ENCODE measurements around the gene PGAP6. TPM values are rescaled to one million over a fixed set of nuclear protein-coding genes. Genes with fewer than 3 reads are reported as not detected.

PGAP6 gene
- total RNA-seq, 4 donors from 2014 or later, result 32.8 to 53.5 (median 46.3) TPM

DNA sequence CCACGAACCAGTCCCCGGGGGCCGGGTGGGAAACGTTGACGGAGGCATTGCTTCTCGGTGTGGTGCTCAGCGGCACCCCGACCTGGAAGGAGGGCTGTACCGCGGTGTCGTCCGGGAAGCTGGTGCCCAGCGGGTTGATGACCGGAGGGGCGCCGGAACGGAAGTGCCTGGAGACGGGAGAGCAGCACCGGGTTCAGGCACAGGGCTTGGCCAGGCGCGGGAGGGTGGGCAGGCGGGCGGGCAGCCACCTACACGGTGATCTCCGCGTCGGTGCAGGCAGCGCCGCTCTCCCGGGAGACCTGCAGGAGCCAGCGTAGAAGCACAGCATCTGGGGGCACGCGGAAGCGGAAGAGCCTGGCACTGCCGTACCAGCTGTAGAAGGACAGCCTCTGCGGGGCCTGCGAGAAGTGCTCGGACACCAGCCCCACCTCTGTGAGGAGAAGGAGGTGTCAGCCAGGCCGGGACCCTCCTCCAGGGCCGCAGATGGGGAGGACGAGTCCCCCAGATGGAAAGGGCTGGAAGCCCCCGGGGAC, 4.3 kb downstream of the PGAP6 start:
- 87% methylated on average over 31 of the region's 42 CpGs for WGBS
- Histone ChIP-seq H3K4me3 (no peak overlapping the region), H3K36me3 (peaks cover 28 to 54% (median 49%) of the 10 kb centered on the region in 4 donors), H3K4me1 (peaks cover 12 to 34% (median 24%) of the 10 kb centered on the region in 4 donors), H3K27me3 (no peaks in the 10 kb centered on the region), H3K9me3 (no peaks in the 10 kb centered on the region), H3K27ac (replicated peaks in 1 of 4) (no peak overlapping the region)
- intact Hi-C loops (cut with DNase I), result no loop called here
- no peak for TF ChIP-seq POLR2A (IDR thresholded peaks at IDR 0.05; ENCODE audit: low read depth)
- TF ChIP-seq EP300 (IDR thresholded peaks at IDR 0.05), result no peak
- no peak for TF ChIP-seq POLR2AphosphoS5 (IDR thresholded peaks at IDR 0.05)
- TF ChIP-seq, protein P1, sequence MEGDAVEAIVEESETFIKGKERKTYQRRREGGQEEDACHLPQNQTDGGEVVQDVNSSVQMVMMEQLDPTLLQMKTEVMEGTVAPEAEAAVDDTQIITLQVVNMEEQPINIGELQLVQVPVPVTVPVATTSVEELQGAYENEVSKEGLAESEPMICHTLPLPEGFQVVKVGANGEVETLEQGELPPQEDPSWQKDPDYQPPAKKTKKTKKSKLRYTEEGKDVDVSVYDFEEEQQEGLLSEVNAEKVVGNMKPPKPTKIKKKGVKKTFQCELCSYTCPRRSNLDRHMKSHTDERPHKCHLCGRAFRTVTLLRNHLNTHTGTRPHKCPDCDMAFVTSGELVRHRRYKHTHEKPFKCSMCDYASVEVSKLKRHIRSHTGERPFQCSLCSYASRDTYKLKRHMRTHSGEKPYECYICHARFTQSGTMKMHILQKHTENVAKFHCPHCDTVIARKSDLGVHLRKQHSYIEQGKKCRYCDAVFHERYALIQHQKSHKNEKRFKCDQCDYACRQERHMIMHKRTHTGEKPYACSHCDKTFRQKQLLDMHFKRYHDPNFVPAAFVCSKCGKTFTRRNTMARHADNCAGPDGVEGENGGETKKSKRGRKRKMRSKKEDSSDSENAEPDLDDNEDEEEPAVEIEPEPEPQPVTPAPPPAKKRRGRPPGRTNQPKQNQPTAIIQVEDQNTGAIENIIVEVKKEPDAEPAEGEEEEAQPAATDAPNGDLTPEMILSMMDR (IDR thresholded peaks at IDR 0.05), result no peak
- DNase-seq (ENCODE audit: extremely low spot score), result no peak

DNA sequence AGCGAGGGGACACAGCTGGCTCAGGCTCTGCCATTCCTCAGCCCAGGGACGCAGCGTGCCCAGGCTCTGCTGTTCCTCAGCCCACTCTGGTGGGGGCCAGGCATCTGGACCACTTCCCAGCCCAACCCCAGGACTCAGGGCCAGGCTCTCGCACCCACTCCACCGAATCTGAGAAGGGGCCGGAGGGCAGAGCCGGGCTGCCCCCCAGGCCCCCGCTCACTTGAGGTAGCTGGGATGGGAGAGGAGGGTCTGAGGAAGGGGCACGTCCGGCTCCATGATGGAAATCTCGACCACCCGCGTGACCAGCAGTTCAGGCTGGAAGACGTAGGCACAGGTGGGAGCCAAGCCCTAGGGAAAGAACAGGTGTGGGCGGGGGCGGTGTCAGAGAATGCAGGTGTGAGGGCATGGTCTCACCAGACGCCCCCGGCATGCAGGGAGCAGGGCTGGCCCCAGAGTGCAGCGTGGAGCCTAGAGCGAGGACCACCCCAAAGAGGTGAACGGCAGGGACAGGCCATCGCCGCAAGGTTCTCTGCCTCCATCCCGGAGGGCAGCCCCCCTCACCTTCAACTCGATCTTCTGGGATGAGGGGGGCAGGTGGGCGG, 4.9 kb downstream of the PGAP6 start:
- TF ChIP-seq, protein P1 (IDR thresholded peaks at IDR 0.05), result no peak
- TF ChIP-seq EP300 (IDR thresholded peaks at IDR 0.05), result no peak
- no peak for TF ChIP-seq POLR2AphosphoS5 (IDR thresholded peaks at IDR 0.05)
- TF ChIP-seq POLR2A (IDR thresholded peaks at IDR 0.05; ENCODE audit: low read depth), result no peak
- Histone ChIP-seq H3K4me1 (peaks cover 11 to 30% (median 21%) of the 10 kb centered on the region in 4 donors), H3K36me3 (peaks cover 30 to 59% (median 54%) of the 10 kb centered on the region in 4 donors), H3K9me3 (no peaks in the 10 kb centered on the region), H3K27ac (replicated peaks in 1 of 4) (no peak overlapping the region), H3K27me3 (no peaks in the 10 kb centered on the region), H3K4me3 (no peak overlapping the region)
- intact Hi-C loops (cut with DNase I), result no loop called here
- no peak for DNase-seq (ENCODE audit: extremely low spot score)
- WGBS, result 93% methylated on average over 20 of the region's 26 CpGs

DNA sequence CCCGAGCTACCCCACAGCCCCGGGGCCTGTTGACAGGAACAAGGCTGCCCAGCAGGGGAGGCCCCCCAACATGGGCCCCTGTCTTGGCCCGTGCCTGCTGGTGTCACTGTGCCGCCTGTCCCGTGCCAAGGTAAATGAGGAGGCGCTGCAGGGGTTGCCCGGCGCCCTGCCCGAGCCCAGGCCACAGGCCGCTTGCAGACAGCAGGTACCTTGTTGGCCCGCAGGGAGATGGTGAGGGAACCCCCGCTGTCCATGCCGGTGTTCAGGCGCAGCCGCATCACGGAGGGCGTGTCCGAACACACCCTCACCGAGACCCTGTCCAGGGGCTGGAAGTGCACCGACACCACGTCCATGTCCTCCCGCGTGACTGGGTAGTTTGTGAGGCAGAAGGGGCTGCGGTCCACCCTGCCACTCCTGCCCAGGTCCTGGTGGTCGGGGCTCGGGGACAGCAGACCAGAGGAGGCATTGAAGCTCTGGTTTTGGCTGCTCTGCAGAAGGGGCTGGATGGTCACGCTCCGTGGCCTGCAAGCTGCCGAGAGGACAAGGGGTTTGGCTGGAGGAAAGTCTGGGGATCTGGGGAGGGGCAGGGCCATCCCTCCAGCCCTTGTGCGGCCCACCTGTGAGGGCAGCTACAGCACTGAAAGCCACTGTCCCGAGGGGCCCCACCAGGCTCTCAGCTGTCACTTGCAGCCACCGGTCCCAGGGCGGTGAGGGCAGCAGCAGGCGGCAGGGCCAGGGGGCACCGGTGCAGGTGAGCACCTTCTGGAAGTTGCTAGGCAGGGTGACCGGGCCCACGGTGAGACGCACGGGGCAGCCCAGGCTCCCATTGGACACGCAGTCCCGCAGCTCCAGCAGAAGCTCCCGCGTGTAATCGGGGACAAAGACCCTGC, 5.6 kb downstream of the PGAP6 start:
- Histone ChIP-seq H3K27ac (replicated peaks in 1 of 4) (no peak overlapping the region), H3K36me3 (peaks cover 32 to 66% (median 61%) of the 10 kb centered on the region in 4 donors), H3K4me3 (no peak overlapping the region), H3K27me3 (no peaks in the 10 kb centered on the region), H3K4me1 (peaks cover 11 to 33% (median 24%) of the 10 kb centered on the region in 4 donors), H3K9me3 (no peaks in the 10 kb centered on the region)
- intact Hi-C loops (cut with DNase I), result no loop called here
- DNase-seq (ENCODE audit: extremely low spot score), result no peak
- TF ChIP-seq, protein P1 (IDR thresholded peaks at IDR 0.05), result no peak
- 92% methylated on average over 30 of the region's 44 CpGs for WGBS

DNA sequence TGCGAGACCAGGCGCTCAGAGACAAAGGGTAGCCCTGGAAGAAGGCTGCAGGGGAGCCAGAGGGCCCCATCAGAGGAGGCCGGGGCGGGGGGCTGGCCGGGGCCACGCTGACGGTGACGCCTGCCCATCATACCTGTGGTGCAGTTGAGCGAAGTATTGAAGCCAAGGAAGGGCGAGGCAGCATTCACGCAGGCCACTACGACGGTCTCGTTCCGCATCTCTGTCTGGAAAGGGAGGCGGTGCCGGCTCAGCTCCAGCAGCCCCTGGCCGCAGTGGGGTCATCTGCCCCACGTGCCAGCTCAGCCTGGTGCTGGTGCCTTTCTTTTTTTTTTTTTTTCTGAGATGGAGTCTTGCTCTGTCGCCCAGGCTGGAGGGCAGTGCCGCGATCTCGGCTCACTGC, 6.6 kb downstream of the PGAP6 start:
- DNase-seq (ENCODE audit: extremely low spot score), result no peak
- peaks cover 8 to 30% (median 21%) of the 10 kb centered on the region in 4 donors for H3K4me1 ChIP-seq
- intact Hi-C loops (cut with DNase I), result no loop called here
- no peaks in the 10 kb centered on the region for H3K9me3 ChIP-seq
- H3K27me3 ChIP-seq, result no peaks in the 10 kb centered on the region
- TF ChIP-seq POLR2A (IDR thresholded peaks at IDR 0.05; ENCODE audit: low read depth), result no peak
- no peak for TF ChIP-seq EP300 (IDR thresholded peaks at IDR 0.05)
- TF ChIP-seq POLR2AphosphoS5 (IDR thresholded peaks at IDR 0.05), result no peak
- TF ChIP-seq, protein P1 (IDR thresholded peaks at IDR 0.05), result no peak
- H3K36me3 ChIP-seq, result peaks cover 32 to 66% (median 61%) of the 10 kb centered on the region in 4 donors
- H3K27ac ChIP-seq (replicated peaks in 1 of 4), result no peak overlapping the region
- no peak overlapping the region for H3K4me3 ChIP-seq
- WGBS, result 91% methylated on average over 23 of the region's 23 CpGs

Measured in esophagus muscularis mucosa (tissue), 4 donors.